GM10266 (cell line): ENCODE measurements around the gene OSBPL6.
"Not testable (repeated sequence)": the region's sequence is repeated elsewhere in the genome, so short reads cannot be mapped to it uniquely, and the experiment has no call there.

Source experiments
- DNase-seq: peaks from one replicate; pipeline ENCODE4 v3.0.0; 2012; ENCODE audit errors: extremely low spot score
- CTCF ChIP-seq: IDR thresholded peaks from 2 replicates; pipeline ENCODE4 v1.5.1; 2012; ENCODE audit warnings: mild to moderate bottlenecking, low read depth; ENCODE audit not compliant: control insufficient read depth, insufficient read depth; ENCODE audit errors: missing control alignments

Gene OSBPL6

GRCh38 chr2:178315488-178315948 lies 121.2 kb downstream of the OSBPL6 start:
- no peak for DNase-seq
- TF ChIP-seq CTCF = no peak

GRCh38 chr2:178317811-178318210 lies 123.5 kb downstream of the OSBPL6 start:
- TF ChIP-seq CTCF = no peak
- DNase-seq = no peak

GRCh38 chr2:178320011-178320585 lies 125.8 kb downstream of the OSBPL6 start:
- DNase-seq = no peak
- no peak for TF ChIP-seq CTCF

- TF ChIP-seq CTCF = no peak
- no peak for DNase-seq
Measured at GRCh38 chr2:178322068-178322467, 127.8 kb downstream of the OSBPL6 start.

GRCh38 chr2:178323331-178323730 lies 129.0 kb downstream of the OSBPL6 start:
- DNase-seq = not testable (repeated sequence)

- no peak for DNase-seq
- no peak for TF ChIP-seq CTCF
Measured at GRCh38 chr2:178324077-178324476, 129.8 kb downstream of the OSBPL6 start.

GRCh38 chr2:178325268-178325667 lies 131.0 kb downstream of the OSBPL6 start:
- DNase-seq = no peak
- TF ChIP-seq CTCF = no peak

GRCh38 chr2:178327516-178327915 lies 133.2 kb downstream of the OSBPL6 start:
- DNase-seq = no peak
- no peak for TF ChIP-seq CTCF
